SK-N-SH treated with all-trans-retinoic acid at 6 μM for 48 hours (cell line): ENCODE measurements around the gene CMIP.

Experiments used
- ATAC-seq: fragments of 200-7000 bp; cut with Tn5 transposase; 3 replicates; pipeline ENCODE4 v1.9.1; 2020; ENCODE audit warnings: mild to moderate bottlenecking, moderate library complexity
- ARNTL ChIP-seq: fragments of 450-650 bp; formaldehyde crosslinking; IDR thresholded peaks from 2 replicates; pipeline ENCODE4 v1.5.0; 2020; ENCODE audit warnings: low read depth, mild to moderate bottlenecking, moderate library complexity, borderline replicate concordance
- BACH2 ChIP-seq: fragments of 250-450 bp; sonication (Bioruptor Pico); IDR thresholded peaks from 2 replicates; pipeline ENCODE4 v1.9.0; 2021; ENCODE audit warnings: mild to moderate bottlenecking, borderline replicate concordance
- CREB5 ChIP-seq: fragments of 250-450 bp; sonication (Bioruptor Pico); IDR thresholded peaks from 2 replicates; pipeline ENCODE4 v1.5.1; 2020; ENCODE audit warnings: low read depth, mild to moderate bottlenecking, moderate library complexity
- CSDC2 ChIP-seq: fragments of 250-450 bp; sonication (Bioruptor Pico); IDR thresholded peaks from 2 replicates; pipeline ENCODE4 v1.5.0; 2020; ENCODE audit warnings: mild to moderate bottlenecking, moderate library complexity
- CSRNP3 ChIP-seq: fragments of 250-450 bp; sonication (Bioruptor Pico); IDR thresholded peaks from 2 replicates; pipeline ENCODE4 v1.5.1; 2021; ENCODE audit warnings: mild to moderate bottlenecking, moderate library complexity
- ESRRG ChIP-seq: fragments of 250-450 bp; sonication (Bioruptor Pico); IDR thresholded peaks from 2 replicates; pipeline ENCODE4 v1.6.1; 2021; ENCODE audit warnings: mild to moderate bottlenecking
- GLIS3 ChIP-seq: fragments of 250-450 bp; sonication (Bioruptor Pico); IDR thresholded peaks from 2 replicates; pipeline ENCODE4 v1.5.0; 2020; ENCODE audit warnings: mild to moderate bottlenecking, moderate library complexity
- ISL1 ChIP-seq: fragments of 250-450 bp; sonication (Bioruptor Pico); IDR thresholded peaks from 2 replicates; pipeline ENCODE4 v2.1.2; 2022; ENCODE audit warnings: mild to moderate bottlenecking, moderate library complexity
- OSR1 ChIP-seq: fragments of 250-450 bp; sonication (Bioruptor Pico); IDR thresholded peaks from 2 replicates; pipeline ENCODE4 v1.8.0; 2022; ENCODE audit warnings: moderate library complexity, mild to moderate bottlenecking, inconsistent platforms
- POU6F1 ChIP-seq: fragments of 250-450 bp; sonication (Bioruptor Pico); IDR thresholded peaks from 2 replicates; pipeline ENCODE4 v1.8.0; 2021; ENCODE audit warnings: low read depth, mild to moderate bottlenecking, moderate library complexity, borderline replicate concordance
- PPARA ChIP-seq: fragments of 250-450 bp; sonication (Bioruptor Pico); IDR thresholded peaks from 2 replicates; pipeline ENCODE4 v1.5.0; 2020; ENCODE audit warnings: mild to moderate bottlenecking, borderline replicate concordance
- RARB ChIP-seq: fragments of 250-450 bp; sonication (Bioruptor Pico); IDR thresholded peaks from 2 replicates; pipeline ENCODE4 v1.8.0; 2021; ENCODE audit warnings: mild to moderate bottlenecking, moderate library complexity
- SNAI2 ChIP-seq: fragments of 250-450 bp; sonication (Bioruptor Pico); IDR thresholded peaks from 2 replicates; pipeline ENCODE4 v1.5.0; 2020; ENCODE audit warnings: mild to moderate bottlenecking, moderate library complexity
- TCF4 ChIP-seq: fragments of 250-450 bp; sonication (Bioruptor Pico); IDR thresholded peaks from 2 replicates; pipeline ENCODE4 v1.8.0; 2021; ENCODE audit warnings: mild to moderate bottlenecking, moderate library complexity, borderline replicate concordance
- TOX ChIP-seq: fragments of 250-450 bp; sonication (Bioruptor Pico); IDR thresholded peaks from 2 replicates; pipeline ENCODE4 v1.8.0; 2021; ENCODE audit warnings: mild to moderate bottlenecking, moderate library complexity, borderline replicate concordance
- TSHZ2 ChIP-seq: fragments of 250-450 bp; sonication (Bioruptor Pico); IDR thresholded peaks from 2 replicates; pipeline ENCODE4 v1.5.0; 2020; ENCODE audit warnings: mild to moderate bottlenecking, moderate library complexity
- ZC3H10 ChIP-seq: fragments of 250-450 bp; sonication (Bioruptor Pico); IDR thresholded peaks from 2 replicates; pipeline ENCODE4 v1.5.1; 2021; ENCODE audit warnings: mild to moderate bottlenecking, moderate library complexity
- ZFP3 ChIP-seq: fragments of 250-450 bp; sonication (Bioruptor Pico); IDR thresholded peaks from 2 replicates; pipeline ENCODE4 v1.5.0; 2020; ENCODE audit warnings: mild to moderate bottlenecking, moderate library complexity
- ZFP30 ChIP-seq: fragments of 450-650 bp; formaldehyde crosslinking; IDR thresholded peaks from 2 replicates; pipeline ENCODE4 v1.5.0; 2022; ENCODE audit warnings: mild to moderate bottlenecking, moderate library complexity
- ZNF565 ChIP-seq: fragments of 450-650 bp; formaldehyde crosslinking; conservative IDR thresholded peaks from 2 replicates; pipeline ENCODE4 v1.5.0; 2020; ENCODE audit warnings: low read depth, mild to moderate bottlenecking, moderate library complexity
- ZNF70 ChIP-seq: fragments of 450-650 bp; formaldehyde crosslinking; IDR thresholded peaks from 2 replicates; pipeline ENCODE4 v1.5.0; 2020; ENCODE audit warnings: mild to moderate bottlenecking, moderate library complexity
- ZNF8 ChIP-seq: fragments of 450-650 bp; formaldehyde crosslinking; IDR thresholded peaks from 2 replicates; pipeline ENCODE4 v1.5.0; 2020; ENCODE audit warnings: mild to moderate bottlenecking, moderate library complexity

CMIP gene

GRCh38 chr16:81711657-81712319, 267.2 kb downstream of the CMIP start (continued):
- TF ChIP-seq POU6F1 (CRISPR knock-in tag) (no peak), TOX (CRISPR knock-in tag) (no peak), TCF4 (CRISPR knock-in tag) (no peak), ZNF565 (no peak), CSDC2 (CRISPR knock-in tag) (no peak), ISL1 (CRISPR knock-in tag) (no peak), SNAI2 (CRISPR knock-in tag) (no peak), PPARA (no peak)

- TF ChIP-seq CSRNP3 (CRISPR knock-in tag), result no peak
- no peak for TF ChIP-seq TSHZ2 (CRISPR knock-in tag)
- no peak for TF ChIP-seq CSDC2 (CRISPR knock-in tag)
- TF ChIP-seq ESRRG (CRISPR knock-in tag), result no peak
- TF ChIP-seq POU6F1 (CRISPR knock-in tag), result no peak
- no peak for TF ChIP-seq OSR1
- TF ChIP-seq ZNF8 (CRISPR knock-in tag), result no peak
- TF ChIP-seq CREB5 (CRISPR knock-in tag), result no peak
- no peak for TF ChIP-seq ZNF70 (CRISPR knock-in tag)
- no peak for TF ChIP-seq TOX (CRISPR knock-in tag)
- no peak for TF ChIP-seq ZFP3 (CRISPR knock-in tag)
- no peak for TF ChIP-seq PPARA
- TF ChIP-seq GLIS3 (CRISPR knock-in tag), result no peak
- no peak for TF ChIP-seq ZC3H10 (CRISPR knock-in tag)
- TF ChIP-seq ZFP30, result no peak
- TF ChIP-seq RARB, result no peak
- no peak for TF ChIP-seq SNAI2 (CRISPR knock-in tag)
- ATAC-seq, result no peak
These were observed 268.1 kb downstream of the CMIP start for GRCh38 chr16:81712681-81713080.

- ATAC-seq, result no peak
- no peak for TF ChIP-seq OSR1
- TF ChIP-seq CSDC2 (CRISPR knock-in tag), result no peak
- TF ChIP-seq POU6F1 (CRISPR knock-in tag), result no peak
- no peak for TF ChIP-seq ZFP30
- TF ChIP-seq CREB5 (CRISPR knock-in tag), result no peak
- no peak for TF ChIP-seq ZC3H10 (CRISPR knock-in tag)
- no peak for TF ChIP-seq BACH2 (CRISPR knock-in tag)
- no peak for TF ChIP-seq SNAI2 (CRISPR knock-in tag)
- TF ChIP-seq TCF4 (CRISPR knock-in tag), result no peak
- TF ChIP-seq ARNTL (CRISPR knock-in tag), result no peak
- no peak for TF ChIP-seq RARB
- no peak for TF ChIP-seq ZNF8 (CRISPR knock-in tag)
- TF ChIP-seq TSHZ2 (CRISPR knock-in tag), result no peak
These were observed 268.7 kb downstream of the CMIP start for GRCh38 chr16:81713295-81713772.
